Measurements from ENCODE around the gene ZCCHC9.

- TF ChIP-seq CTCF (conservative IDR thresholded peaks at IDR 0.05; ENCODE audit: low read length) (no peak), EZH2phosphoT487 (IDR thresholded peaks at IDR 0.05; ENCODE audit: borderline replicate concordance, low read depth, low read length) (no peak)
Measured at GRCh38 chr5:81310402-81311063, 9.1 kb downstream of the ZCCHC9 start.
